Coronary artery (tissue), 2 donors: Measurements from ENCODE around the gene HCFC1R1.
"Not testable (repeated sequence)": the region's sequence is repeated elsewhere in the genome, so short reads cannot be mapped to it uniquely, and the experiment has no call there.

Experiments
- DNase-seq: peaks from one replicate; pipeline ENCODE4 v3.0.0-alpha.2; 2017; ENCODE audit warnings: low spot score
- H3K27ac ChIP-seq, 2 donors: fragments of 200-600 bp; sonication (generic); one replicate each; pipeline ENCODE4 v1.5.1; 2016 to 2019
- H3K4me3 ChIP-seq: fragments of 200-600 bp; sonication (generic); 2 replicates; pipeline ENCODE4 v1.5.1; 2016; ENCODE audit warnings: mild to moderate bottlenecking, moderate library complexity
- CTCF ChIP-seq: fragments of 200-600 bp; sonication (generic); IDR thresholded peaks from one replicate; pipeline ENCODE4 v1.5.1; 2019; ENCODE audit warnings: antibody characterized with exemption

HCFC1R1 gene

GRCh38 chr16:3054965-3055733 lies 31.4 kb upstream of the HCFC1R1 start:
- DNase-seq = no peak
- no peak overlapping the region for H3K27ac ChIP-seq
- no peak overlapping the region for H3K4me3 ChIP-seq
- no peak for TF ChIP-seq CTCF

GRCh38 chr16:3053330-3053710 lies 29.6 kb upstream of the HCFC1R1 start:
- H3K27ac ChIP-seq, H3K4me3 ChIP-seq: not testable (repeated sequence)

GRCh38 chr16:3052571-3053329 lies 29.0 kb upstream of the HCFC1R1 start:
- H3K4me3 ChIP-seq, DNase-seq, H3K27ac ChIP-seq: not testable (repeated sequence)

More at GRCh38 chr16:3053330-3053710, 29.6 kb upstream of the HCFC1R1 start:
- DNase-seq = not testable (repeated sequence)

DNA sequence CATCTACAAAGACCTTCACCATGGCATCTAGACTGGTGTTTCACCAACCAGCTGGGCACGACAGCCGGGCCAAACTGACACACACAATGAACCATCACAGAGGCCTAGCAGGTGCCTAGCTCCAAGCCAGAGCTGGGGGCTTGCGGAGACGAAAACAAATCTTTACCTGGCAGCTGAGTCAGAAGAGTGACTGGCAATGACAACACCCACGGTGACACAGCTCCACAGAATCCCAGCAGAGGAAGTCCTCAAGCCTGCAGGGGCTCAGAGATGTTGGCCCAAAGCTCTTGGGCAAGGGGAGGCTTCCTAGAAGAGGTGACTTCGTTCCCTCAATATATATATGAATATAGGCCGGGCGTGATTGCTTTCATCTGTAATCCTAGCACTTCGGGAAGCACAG lies 27.8 kb upstream of the HCFC1R1 start:
- Histone ChIP-seq H3K27ac (no peak overlapping the region), H3K4me3 (no peak overlapping the region)
- DNase-seq = no peak
- TF ChIP-seq CTCF = no peak

GRCh38 chr16:3051009-3051408 lies 27.3 kb upstream of the HCFC1R1 start:
- H3K4me3 ChIP-seq = no peak overlapping the region
- no peak overlapping the region for H3K27ac ChIP-seq
- no peak for TF ChIP-seq CTCF
- DNase-seq = no peak

- Histone ChIP-seq H3K4me3 (no peak overlapping the region), H3K27ac (no peak overlapping the region)
- TF ChIP-seq CTCF = no peak
- no peak for DNase-seq
Observed at GRCh38 chr16:3050487-3050886, 26.7 kb upstream of the HCFC1R1 start.

DNA sequence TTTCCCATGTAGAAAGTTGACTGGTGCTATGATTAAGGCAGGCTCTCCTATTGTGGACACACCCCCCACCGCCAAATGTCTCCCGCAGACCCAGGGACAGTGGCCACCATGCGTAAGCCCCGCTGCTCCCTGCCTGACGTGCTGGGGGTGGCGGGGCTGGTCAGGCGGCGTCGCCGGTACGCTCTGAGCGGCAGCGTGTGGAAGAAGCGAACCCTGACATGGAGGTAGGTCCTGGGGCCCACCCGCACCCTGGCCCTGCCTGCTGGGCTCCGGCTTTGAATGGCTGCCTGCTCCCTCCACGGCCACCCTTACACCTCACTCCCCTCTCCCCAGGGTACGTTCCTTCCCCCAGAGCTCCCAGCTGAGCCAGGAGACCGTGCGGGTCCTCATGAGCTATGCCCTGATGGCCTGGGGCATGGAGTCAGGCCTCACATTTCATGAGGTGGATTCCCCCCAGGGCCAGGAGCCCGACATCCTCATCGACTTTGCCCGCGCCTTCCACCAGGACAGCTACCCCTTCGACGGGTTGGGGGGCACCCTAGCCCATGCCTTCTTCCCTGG lies 26.3 kb upstream of the HCFC1R1 start:
- Histone ChIP-seq H3K4me3 (no peak overlapping the region), H3K27ac (no peak overlapping the region)
- DNase-seq = no peak
- no peak for TF ChIP-seq CTCF

- no peak for TF ChIP-seq CTCF
- no peak for DNase-seq
- H3K4me3 ChIP-seq = no peak overlapping the region
- H3K27ac ChIP-seq = no peak overlapping the region
Observed at GRCh38 chr16:3047387-3047720, 23.6 kb upstream of the HCFC1R1 start.
